Measurements from ENCODE around the gene NBEA.
A peak's percentile ranks its signal among the peaks of the same experiment; 100 is the strongest.

Gene NBEA

DNA sequence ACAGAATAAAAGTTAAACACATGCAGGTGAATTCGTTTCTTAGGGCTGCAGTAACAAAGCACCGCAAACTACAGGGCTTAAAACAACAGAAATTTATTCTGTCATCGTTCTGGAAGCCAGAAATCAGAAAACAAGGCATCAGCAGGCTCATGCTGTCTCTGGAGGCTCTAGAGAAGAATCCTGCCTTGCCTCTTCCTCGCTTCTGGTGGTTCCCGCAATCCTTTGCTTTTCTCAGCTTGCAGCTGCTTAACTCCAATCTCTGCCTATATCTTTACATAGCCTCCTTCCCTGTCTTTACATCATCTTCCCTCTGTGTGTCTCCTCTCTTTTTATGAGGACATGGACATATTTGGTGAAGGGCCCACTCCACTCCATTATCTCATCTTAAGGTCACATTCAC, 6.2 kb upstream of the NBEA start:
- H3K27me3 ChIP-seq (ENCODE audit: insufficient read depth, poor library complexity, severe bottlenecking) = peaks cover 2% of the 10 kb centered on the region
- H3K4me3 ChIP-seq (ENCODE audit: severe bottlenecking) = no peak overlapping the region
- peaks cover 7% of the 10 kb centered on the region for H3K4me1 ChIP-seq (ENCODE audit: insufficient read depth, poor library complexity, severe bottlenecking)
- no peaks in the 10 kb centered on the region for H3K36me3 ChIP-seq (ENCODE audit: low read depth)
- H3K27ac ChIP-seq (ENCODE audit: poor library complexity, severe bottlenecking) = no peak overlapping the region
- TF ChIP-seq, protein P1, sequence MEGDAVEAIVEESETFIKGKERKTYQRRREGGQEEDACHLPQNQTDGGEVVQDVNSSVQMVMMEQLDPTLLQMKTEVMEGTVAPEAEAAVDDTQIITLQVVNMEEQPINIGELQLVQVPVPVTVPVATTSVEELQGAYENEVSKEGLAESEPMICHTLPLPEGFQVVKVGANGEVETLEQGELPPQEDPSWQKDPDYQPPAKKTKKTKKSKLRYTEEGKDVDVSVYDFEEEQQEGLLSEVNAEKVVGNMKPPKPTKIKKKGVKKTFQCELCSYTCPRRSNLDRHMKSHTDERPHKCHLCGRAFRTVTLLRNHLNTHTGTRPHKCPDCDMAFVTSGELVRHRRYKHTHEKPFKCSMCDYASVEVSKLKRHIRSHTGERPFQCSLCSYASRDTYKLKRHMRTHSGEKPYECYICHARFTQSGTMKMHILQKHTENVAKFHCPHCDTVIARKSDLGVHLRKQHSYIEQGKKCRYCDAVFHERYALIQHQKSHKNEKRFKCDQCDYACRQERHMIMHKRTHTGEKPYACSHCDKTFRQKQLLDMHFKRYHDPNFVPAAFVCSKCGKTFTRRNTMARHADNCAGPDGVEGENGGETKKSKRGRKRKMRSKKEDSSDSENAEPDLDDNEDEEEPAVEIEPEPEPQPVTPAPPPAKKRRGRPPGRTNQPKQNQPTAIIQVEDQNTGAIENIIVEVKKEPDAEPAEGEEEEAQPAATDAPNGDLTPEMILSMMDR (IDR thresholded peaks at IDR 0.05; ENCODE audit: poor library complexity, severe bottlenecking) = no peak
- no peak for ATAC-seq (ENCODE audit: low read depth)
- no peaks in the 10 kb centered on the region for H3K9me3 ChIP-seq (ENCODE audit: severe bottlenecking)
- DNase-seq (ENCODE audit: low spot score) = no peak

DNA sequence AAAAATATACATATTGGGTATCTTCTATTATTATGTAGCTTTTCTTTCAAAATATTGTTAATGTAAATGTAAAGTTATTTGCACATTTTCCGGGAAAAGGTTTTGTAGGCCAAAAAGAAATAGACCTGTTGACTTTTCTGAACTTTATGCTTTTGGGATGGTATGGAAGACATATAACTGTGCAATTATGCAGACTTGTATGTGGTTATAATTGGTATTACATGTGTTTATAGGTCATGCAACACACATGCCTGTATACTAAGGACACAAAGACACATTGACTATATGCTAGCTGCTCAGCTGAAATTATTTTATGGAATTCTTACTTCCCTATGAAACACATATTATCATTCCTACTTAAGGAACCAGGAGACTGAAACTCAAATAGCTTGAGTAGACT, 2.3 kb upstream of the NBEA start:
- no peak for ATAC-seq (ENCODE audit: low read depth)
- Histone ChIP-seq H3K27ac (ENCODE audit: poor library complexity, severe bottlenecking) (no peak overlapping the region), H3K27me3 (ENCODE audit: insufficient read depth, poor library complexity, severe bottlenecking) (peaks cover 2% of the 10 kb centered on the region), H3K4me3 (ENCODE audit: severe bottlenecking) (no peak overlapping the region), H3K36me3 (ENCODE audit: low read depth) (no peaks in the 10 kb centered on the region), H3K9me3 (ENCODE audit: severe bottlenecking) (no peaks in the 10 kb centered on the region), H3K4me1 (ENCODE audit: insufficient read depth, poor library complexity, severe bottlenecking) (no peaks in the 10 kb centered on the region)
- TF ChIP-seq, protein P1 (IDR thresholded peaks at IDR 0.05; ENCODE audit: poor library complexity, severe bottlenecking) = no peak
- DNase-seq (ENCODE audit: low spot score) = no peak

DNA sequence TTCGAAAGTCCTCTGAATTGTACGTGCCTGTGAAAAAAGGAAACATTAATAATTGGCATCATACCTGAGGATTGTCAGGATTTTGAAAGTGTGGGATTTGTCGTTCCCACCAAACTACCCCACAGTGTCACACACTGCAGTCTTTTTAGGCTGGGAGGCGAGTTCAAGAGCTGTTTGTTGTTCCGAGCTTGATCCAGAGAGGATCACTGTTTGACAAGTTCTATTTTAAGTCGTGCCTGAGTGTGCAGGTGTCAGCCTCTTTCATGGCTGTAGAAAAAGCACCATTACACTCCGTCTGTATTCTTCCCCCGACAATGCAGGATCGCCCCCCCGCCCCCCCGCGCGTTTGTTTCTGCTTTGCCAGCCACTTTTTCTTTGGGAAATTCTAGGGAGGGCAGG, 635 bp upstream of the NBEA start:
- Histone ChIP-seq H3K4me1 (ENCODE audit: insufficient read depth, poor library complexity, severe bottlenecking) (no peaks in the 10 kb centered on the region), H3K36me3 (ENCODE audit: low read depth) (no peaks in the 10 kb centered on the region), H3K9me3 (ENCODE audit: severe bottlenecking) (no peaks in the 10 kb centered on the region), H3K27ac (ENCODE audit: poor library complexity, severe bottlenecking) (no peak overlapping the region), H3K27me3 (ENCODE audit: insufficient read depth, poor library complexity, severe bottlenecking) (peaks cover 2% of the 10 kb centered on the region), H3K4me3 (ENCODE audit: severe bottlenecking) (peak overlapping the region; percentile 92)
- DNase-seq (ENCODE audit: low spot score) (no peak), ATAC-seq (ENCODE audit: low read depth) (no peak; the same call in 2 of the 3 replicates)
- TF ChIP-seq, protein P1 (IDR thresholded peaks at IDR 0.05; ENCODE audit: poor library complexity, severe bottlenecking) = no peak

DNA sequence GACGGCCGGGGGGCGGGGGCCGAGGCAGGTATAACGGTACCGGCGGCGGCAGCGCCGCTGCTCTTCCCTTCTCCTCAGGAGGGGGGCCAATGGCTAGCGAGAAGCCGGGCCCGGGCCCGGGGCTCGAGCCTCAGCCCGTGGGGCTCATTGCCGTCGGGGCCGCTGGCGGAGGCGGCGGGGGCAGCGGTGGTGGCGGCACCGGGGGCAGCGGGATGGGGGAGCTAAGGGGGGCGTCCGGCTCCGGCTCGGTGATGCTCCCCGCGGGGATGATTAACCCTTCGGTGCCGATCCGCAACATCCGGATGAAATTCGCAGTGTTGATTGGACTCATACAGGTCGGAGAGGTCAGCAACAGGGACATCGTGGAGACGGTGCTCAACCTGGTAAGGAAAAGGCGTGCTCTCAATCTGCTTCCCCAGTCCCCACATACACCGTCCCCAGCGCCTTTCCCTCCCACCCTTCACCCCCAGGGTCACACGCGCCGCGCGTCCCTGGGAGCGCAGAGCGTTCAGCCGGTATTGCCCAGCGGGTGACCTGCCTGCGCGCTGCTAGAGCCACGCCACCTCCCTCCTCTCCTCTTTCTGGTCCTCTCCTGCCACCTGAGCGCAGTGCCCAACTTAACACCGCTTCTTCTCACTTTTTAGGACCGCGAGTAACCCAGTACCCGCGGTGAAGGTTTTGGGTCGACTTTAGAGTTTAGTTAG, 814 bp downstream of the NBEA start:
- Histone ChIP-seq H3K4me3 (ENCODE audit: severe bottlenecking) (peak overlapping the region; percentile 92), H3K4me1 (ENCODE audit: insufficient read depth, poor library complexity, severe bottlenecking) (no peaks in the 10 kb centered on the region), H3K27me3 (ENCODE audit: insufficient read depth, poor library complexity, severe bottlenecking) (peaks cover 2% of the 10 kb centered on the region), H3K9me3 (ENCODE audit: severe bottlenecking) (no peaks in the 10 kb centered on the region), H3K27ac (ENCODE audit: poor library complexity, severe bottlenecking) (no peak overlapping the region), H3K36me3 (ENCODE audit: low read depth) (no peaks in the 10 kb centered on the region)
- TF ChIP-seq, protein P1 (IDR thresholded peaks at IDR 0.05; ENCODE audit: poor library complexity, severe bottlenecking) = no peak
- peak; percentile 34; the same call in 2 of the 3 replicates for ATAC-seq (ENCODE audit: low read depth)
- DNase-seq (ENCODE audit: low spot score) = no peak

Measured in RWPE2 (cell line).